A549 (cell line): ENCODE data around the gene LTBP4.

Source experiments
- CEBPB ChIP-seq, 2 experiments: fragments of >200 bp in 1 of 2; sonication (Bioruptor Twin) in 1 of 2; formaldehyde crosslinking in 1 of 2; IDR thresholded peaks; 2 replicates each; pipeline ENCODE4 v1.6.1; 2012 to 2016
- MAFK ChIP-seq: fragments of 450-650 bp; IDR thresholded peaks from 2 replicates; pipeline ENCODE4 v1.6.1; 2014; ENCODE audit not compliant: partially characterized antibody
- MYC ChIP-seq: IDR thresholded peaks from 2 replicates; pipeline ENCODE4 v1.6.1; 2012; ENCODE audit warnings: mild to moderate bottlenecking, inconsistent platforms, low read length, improper control_type of control experiment, borderline replicate concordance
- NPAS2 ChIP-seq: fragments of 250-450 bp; sonication (Bioruptor Pico); IDR thresholded peaks from 2 replicates; pipeline ENCODE4 v1.8.0; 2022; ENCODE audit warnings: mild to moderate bottlenecking, moderate library complexity, borderline replicate concordance
- NR3C1 ChIP-seq: fragments of >200 bp; sonication (Bioruptor Twin); formaldehyde crosslinking; IDR thresholded peaks from 3 replicates; pipeline ENCODE4 v1.6.1; 2017
- POLR2A ChIP-seq: IDR thresholded peaks from 2 replicates; pipeline ENCODE4 v1.6.1; 2012; ENCODE audit warnings: mild to moderate bottlenecking, low read length
- POLR2AphosphoS2 ChIP-seq: conservative IDR thresholded peaks from 2 replicates; pipeline ENCODE4 v1.6.1; 2012; ENCODE audit warnings: low read length, improper control_type of control experiment, inconsistent platforms
- RAD21 ChIP-seq, 2 experiments: fragments of >200 bp in 1 of 2; sonication (Bioruptor Twin) in 1 of 2; formaldehyde crosslinking in 1 of 2; IDR thresholded peaks in 1 of 2; conservative IDR thresholded peaks in 1 of 2; 2 replicates in 1 of 2; 3 replicates in 1 of 2; pipeline ENCODE4 v1.6.1; 2012 to 2018; ENCODE audit warnings: inconsistent platforms in 1 of 2
- RARB ChIP-seq: fragments of 250-450 bp; sonication (Bioruptor Pico); IDR thresholded peaks from 2 replicates; pipeline ENCODE4 v1.8.0; 2021; ENCODE audit warnings: mild to moderate bottlenecking, moderate library complexity
- RCOR1 ChIP-seq: fragments of 150-350 bp; IDR thresholded peaks from 2 replicates; pipeline ENCODE4 v1.6.1; 2014; ENCODE audit warnings: antibody characterized with exemption, low read length, low read depth
- ZC3H11A ChIP-seq: fragments of 450-650 bp; IDR thresholded peaks from 2 replicates; pipeline ENCODE4 v1.6.1; 2014; ENCODE audit warnings: antibody characterized with exemption, mild to moderate bottlenecking
- TF ChIP-seq, protein P1 (sequence below): IDR thresholded peaks from 2 replicates; pipeline ENCODE4 v1.6.1; 2012
- TF ChIP-seq, protein P2 (sequence below): fragments of >200 bp; sonication (Bioruptor Twin); formaldehyde crosslinking; IDR thresholded peaks from 3 replicates; pipeline ENCODE4 v1.5.1; 2016
- TF ChIP-seq, protein P3 (sequence below): IDR thresholded peaks from 2 replicates; pipeline ENCODE4 v1.6.1; 2012

DNA sequence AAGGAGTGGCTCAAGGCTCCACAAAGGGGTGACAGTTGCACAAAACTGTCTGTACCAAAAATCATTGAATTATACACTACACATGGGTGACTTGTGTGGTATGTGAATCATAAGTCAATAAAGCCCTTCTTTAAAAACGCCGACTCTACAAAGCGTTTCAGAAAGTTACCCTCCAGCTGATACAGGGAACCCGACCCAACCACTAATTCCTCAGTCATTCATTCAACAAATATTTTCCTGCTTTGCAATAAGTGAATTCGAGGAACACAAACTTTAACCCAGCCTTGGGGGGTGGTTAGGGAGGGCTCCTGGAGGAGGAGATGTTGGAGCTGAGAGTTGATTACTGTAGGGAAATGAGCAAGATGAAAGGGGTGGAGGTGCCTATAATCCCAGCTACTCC lies 32.0 kb downstream of the LTBP4 start:
- TF ChIP-seq POLR2A (no peak), RARB (CRISPR knock-in tag) (no peak), ZC3H11A (no peak), CEBPB (IDR thresholded peaks at IDR 0.05) (no peak), NPAS2 (CRISPR knock-in tag) (no peak), MAFK (peak; percentile 47), RCOR1 (no peak), NR3C1 (no peak), RAD21 (conservative IDR thresholded peaks at IDR 0.05 in 1 of 2, IDR thresholded peaks at IDR 0.05 in 1 of 2) (no peak), MYC (no peak), POLR2AphosphoS2 (no peak)
- TF ChIP-seq, protein P1, sequence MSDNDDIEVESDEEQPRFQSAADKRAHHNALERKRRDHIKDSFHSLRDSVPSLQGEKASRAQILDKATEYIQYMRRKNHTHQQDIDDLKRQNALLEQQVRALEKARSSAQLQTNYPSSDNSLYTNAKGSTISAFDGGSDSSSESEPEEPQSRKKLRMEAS, result no peak
- TF ChIP-seq, protein P2, sequence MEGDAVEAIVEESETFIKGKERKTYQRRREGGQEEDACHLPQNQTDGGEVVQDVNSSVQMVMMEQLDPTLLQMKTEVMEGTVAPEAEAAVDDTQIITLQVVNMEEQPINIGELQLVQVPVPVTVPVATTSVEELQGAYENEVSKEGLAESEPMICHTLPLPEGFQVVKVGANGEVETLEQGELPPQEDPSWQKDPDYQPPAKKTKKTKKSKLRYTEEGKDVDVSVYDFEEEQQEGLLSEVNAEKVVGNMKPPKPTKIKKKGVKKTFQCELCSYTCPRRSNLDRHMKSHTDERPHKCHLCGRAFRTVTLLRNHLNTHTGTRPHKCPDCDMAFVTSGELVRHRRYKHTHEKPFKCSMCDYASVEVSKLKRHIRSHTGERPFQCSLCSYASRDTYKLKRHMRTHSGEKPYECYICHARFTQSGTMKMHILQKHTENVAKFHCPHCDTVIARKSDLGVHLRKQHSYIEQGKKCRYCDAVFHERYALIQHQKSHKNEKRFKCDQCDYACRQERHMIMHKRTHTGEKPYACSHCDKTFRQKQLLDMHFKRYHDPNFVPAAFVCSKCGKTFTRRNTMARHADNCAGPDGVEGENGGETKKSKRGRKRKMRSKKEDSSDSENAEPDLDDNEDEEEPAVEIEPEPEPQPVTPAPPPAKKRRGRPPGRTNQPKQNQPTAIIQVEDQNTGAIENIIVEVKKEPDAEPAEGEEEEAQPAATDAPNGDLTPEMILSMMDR, result no peak
- TF ChIP-seq, protein P3, sequence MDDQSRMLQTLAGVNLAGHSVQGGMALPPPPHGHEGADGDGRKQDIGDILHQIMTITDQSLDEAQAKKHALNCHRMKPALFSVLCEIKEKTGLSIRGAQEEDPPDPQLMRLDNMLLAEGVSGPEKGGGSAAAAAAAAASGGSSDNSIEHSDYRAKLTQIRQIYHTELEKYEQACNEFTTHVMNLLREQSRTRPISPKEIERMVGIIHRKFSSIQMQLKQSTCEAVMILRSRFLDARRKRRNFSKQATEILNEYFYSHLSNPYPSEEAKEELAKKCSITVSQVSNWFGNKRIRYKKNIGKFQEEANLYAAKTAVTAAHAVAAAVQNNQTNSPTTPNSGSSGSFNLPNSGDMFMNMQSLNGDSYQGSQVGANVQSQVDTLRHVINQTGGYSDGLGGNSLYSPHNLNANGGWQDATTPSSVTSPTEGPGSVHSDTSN, result no peak
